GM18870 (cell line): ENCODE data around the gene DOK4.

ENCODE experiments used
- ATAC-seq: cut with Tn5 transposase; IDR thresholded peaks from one replicate; pipeline ENCODE4 v1.9.1; 2021; ENCODE audit warnings: moderate library complexity; ENCODE audit not compliant: unreplicated experiment

The DOK4 gene

DNA sequence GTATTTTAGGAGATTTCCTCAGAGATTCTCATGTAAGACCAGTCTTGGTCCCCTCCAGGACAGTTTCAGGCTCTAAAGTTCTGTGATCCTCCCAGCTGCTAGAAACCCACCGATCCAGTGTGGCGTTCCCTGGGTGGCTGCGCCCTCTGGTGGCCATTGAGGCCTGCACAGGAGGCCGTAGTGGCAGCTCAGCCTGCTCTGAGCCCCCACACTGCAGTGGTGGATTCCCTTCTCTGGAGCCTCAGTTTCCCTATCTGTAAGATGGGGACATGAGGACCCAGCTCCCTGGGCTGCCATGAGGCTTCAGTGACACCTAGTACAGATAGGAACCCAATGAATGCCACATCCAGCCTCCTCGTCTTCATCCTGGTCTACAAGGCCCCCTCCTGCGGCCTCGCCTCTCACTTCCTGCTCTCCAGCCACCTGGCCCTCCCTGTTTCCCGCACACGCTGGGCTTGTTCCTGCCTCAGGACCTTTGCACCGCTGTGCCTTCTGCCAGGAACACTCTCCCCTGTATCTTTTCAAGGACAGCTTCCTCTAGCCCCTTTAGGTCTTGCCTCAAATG, 33.6 kb upstream of the DOK4 start:
- no peak for ATAC-seq

GRCh38 chr16:57518922-57519321, 32.6 kb upstream of the DOK4 start:
- no peak for ATAC-seq

DNA sequence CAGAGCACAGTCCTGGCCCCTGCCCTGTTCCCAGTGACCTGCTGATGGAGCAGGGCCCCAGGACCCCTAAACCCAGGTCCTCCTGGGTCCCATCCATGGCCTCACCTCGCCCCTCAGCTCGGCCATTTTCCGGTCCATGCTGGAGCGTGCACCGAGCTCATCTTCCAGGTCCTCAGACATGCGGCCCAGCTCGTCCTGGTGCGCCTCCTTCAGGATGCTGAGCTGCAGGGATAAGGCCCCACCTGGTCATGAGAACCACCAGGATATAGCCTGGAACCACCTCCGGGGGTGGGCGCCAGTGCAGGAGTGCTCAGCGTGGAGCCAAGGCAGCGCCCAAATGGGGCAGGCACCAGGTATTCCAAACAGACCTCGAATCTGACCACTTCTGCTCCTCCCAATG, 32.2 kb upstream of the DOK4 start:
- ATAC-seq = no peak

DNA sequence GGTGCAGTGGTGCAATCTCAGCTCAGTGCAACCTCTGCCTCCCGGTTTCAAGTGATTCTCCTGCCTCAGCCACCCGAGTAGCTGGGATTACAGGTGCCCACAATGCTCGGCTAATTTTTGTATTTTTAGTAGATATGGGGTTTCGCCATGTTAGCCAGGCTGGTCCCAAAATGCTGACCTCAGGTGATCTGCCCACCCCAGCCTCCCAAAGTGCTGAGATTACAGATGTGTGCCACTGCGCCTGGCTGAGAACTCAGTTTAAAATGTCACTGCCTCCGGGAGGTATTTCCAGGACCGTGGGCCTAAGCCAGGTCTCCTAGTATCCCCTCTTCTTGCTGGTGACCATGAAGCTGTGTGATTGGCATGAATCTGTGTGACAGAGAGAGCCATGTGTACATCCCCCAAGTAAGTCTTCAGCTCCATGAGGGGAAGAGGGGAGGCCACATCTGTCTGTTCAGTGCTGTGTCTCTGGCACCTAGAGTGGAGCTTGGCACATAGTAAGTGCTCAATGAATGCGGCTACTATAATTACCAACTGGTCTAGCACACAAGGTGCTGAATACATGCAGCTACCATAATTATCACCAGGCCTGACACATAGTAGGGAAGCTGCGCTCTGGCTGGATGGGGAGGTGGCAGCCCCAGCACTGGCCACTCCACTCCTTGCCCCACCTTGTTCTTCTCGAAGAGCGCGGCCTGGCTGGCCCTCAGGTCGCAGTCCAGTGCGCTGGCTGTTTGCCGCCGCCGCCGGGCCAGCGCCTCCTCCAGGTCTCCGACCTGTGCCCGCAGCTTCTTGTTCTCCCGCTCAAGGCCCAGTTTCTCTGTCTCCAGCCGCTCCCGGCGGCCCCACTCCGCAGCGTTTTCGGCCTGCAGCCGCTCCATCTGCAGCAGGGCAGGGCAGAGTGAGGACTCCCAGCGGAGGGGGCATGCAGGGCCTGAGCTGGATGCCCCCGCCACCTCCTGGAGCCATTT, 31.4 kb upstream of the DOK4 start:
- no peak for ATAC-seq

- ATAC-seq = no peak
Measured at GRCh38 chr16:57516773-57517172, 30.5 kb upstream of the DOK4 start.

DNA sequence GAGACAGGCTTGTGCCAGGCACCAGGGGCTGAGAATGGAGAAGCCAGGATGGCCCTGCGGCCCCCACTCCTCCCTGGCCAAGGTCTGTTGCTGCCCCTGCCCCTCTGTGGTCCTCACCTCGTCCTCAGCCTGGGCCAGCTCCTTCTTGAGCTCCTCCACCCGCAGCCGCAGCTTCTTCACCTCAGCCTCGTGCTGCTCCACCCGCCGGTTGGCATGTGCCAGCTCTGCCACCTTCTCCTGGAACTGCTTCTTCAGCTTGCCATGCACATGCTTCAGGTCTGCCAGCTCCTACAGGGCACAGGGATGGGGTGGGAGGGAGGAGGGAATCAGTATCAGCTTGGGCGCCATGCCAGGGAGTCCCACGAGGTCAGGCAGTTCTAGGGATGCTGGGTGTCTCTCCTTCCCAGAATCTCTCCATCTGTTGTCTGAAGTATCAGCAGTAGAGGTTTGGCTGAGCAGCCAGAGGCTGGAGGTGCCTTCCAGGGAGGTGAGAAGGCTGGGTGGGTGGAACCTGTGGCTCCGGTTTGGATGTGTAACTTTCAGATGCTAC, 30.0 kb upstream of the DOK4 start:
- ATAC-seq = no peak

DNA sequence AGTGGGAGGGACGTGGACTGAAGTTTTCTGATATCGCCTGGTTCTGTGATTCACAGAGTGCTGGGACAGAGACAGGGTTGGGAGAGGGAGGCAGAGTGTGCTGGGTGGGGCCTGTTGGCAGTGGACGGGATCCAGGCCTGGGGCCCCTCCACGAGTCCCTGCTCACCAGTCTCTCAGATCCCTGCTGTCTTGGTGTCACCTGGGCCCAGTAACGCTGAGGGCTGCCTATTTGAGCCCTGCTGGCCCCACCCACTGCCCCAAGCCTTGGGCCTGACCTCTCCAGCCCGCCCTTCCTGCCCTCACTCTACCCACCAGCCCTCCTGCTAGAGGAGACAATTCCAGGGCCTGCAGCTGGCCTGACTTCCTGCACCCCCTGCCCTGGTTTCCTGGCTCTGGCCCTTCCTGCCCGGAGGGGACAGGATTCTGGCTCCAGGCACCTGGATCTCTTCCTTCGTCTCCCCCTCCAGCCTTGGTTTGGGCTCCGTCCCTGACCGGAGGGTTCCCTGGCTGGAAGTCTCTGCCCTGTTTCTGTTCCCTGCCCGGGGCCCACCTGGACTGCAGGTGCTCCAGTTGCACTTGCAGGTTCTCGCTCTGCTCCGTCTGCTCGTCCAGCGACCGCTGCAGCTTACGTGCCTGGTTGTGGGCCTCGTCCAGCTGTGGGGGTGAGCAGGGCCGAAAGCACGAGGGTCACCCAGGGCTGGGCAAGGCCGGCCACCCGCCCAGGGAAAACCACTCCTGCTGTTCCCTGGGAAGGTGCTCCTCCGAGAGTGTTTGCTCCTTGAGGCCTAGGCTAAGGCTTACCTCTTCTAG, 28.7 kb upstream of the DOK4 start:
- ATAC-seq = no peak

- no peak for ATAC-seq
Measured at GRCh38 chr16:57514371-57514770, 28.1 kb upstream of the DOK4 start.

DNA sequence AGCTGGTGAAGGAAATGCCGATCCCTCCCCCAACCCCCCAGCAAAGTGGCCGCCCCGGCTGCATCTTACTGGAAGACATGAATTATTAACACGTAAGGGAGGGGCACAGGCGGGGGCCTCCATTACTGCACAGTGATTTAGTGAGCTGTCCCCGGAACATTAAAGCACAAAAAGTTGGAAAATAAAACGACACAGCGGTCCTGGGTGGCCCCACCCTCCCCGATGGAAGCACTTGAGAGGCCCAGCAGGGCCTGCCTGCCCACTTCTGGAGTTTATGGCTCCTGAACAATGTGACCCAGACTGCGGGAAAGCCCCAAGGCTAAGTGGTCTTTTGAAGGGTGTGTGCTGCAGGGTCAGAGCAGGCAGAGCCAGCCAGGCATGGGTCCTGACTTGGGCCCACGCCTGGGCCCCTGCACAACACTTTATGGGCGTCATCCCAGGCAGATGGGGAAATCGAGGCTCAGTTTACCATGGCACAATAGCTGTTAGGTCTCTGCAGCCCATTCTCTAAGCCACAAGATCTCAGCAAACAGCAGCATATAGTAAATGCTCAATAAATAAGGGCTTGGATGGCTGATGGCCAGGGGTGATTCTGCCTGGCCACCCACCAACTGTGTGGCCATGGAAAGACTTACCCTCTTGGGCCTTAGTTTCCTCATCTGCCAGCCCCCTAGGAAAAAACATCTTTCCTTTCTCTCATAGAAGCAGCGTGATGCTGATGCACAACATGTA, 27.2 kb upstream of the DOK4 start:
- ATAC-seq = no peak

DNA sequence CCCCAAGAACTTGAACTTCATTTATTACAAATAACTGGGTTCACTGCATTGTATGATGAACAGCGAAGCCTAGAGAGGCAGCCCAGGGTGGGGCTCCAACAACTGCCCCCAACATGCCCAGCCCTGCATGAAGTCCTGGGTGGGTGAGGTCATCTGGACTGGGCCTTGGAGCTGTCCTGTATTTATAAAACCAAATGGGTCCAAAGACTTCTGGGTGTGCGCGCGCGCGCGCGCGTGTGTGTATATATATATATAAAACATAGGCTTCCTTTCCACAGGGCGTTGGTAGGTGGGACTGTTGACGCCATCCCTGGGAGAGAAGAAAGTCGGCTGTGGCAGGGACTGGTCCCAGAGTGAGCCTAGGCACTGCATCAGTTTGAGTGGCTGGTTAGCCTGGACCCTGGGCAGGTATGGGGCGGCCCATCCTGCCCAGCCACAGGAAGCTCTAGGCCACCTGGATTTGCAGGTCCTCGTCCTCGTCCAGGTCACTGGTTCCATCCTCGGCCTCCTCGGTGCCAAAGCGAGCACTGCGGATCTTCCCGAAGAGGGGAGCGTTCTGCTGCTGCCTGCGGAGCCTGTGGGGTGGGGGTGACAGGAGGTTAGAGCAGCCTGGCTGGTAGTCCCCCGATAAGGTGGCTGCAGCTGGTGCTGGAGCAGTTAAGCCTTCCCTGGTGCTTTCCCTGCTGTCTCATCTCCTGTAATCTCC, 26.2 kb upstream of the DOK4 start:
- no peak for ATAC-seq

DNA sequence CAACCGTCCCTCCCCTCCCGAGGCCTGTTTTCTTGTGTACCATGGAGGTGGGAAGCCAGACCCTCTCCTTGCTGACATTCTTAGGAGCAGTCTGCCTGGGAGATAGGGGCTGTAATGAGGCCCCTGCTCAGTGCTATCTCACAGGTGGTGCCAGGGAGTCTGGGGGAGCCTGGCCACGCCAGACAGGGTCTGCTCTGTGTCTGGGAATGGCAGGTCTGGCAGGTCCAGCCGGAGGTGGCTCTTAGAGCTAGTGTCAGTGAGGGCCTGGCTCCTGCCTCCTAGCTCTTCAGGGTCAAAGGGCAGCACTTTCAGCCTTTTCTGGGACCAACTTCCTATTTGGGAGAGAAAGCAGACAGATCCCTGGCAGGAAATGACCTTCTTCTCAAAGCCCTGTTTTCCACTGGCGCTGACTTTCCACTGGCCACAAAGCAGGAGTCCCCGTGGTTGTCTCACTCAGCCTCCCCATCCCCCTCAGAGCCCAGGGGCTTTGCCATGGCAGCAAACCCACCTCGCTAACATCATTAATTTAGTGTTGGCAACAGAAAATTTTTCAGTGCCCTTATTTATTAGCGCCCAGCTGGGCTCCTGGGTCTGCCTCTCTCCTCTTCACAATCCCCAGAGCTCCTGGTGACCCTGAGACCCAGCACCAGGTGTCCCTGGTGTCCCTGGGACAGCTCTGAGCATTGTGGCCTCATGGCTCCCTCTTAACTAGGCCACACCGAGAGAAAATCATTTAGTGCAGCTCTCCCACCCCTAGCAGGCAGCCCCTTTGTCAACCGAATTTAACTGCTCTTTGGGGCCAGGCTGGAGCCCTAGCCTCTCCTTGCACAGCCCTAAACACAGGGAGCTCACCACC, 24.0 kb upstream of the DOK4 start:
- ATAC-seq = no peak

GRCh38 chr16:57509231-57509923, 23.1 kb upstream of the DOK4 start:
- no peak for ATAC-seq

GRCh38 chr16:57508035-57508425, 21.7 kb upstream of the DOK4 start:
- no peak for ATAC-seq

- no peak for ATAC-seq
Measured at GRCh38 chr16:57507136-57508034, 21.1 kb upstream of the DOK4 start.

DNA sequence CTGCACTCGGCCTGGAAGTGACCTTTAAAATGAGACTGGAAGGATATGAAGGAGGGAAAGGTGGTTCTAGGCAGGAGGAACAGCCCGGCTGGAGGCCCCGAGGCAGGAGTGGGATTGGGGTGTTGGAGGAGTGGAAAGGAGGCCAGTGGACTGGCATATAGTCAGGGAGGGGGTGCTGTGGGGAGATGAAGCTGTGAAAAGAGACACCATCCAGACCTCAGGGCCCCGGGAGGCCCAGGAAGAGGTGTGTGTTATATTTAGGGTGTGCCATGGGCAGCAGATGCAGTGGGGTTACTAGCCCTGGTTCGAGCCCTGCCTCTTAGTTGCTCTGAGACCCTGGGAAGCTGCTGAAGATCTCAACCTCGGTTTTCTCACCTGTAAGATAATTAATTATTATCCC, 18.9 kb upstream of the DOK4 start:
- no peak for ATAC-seq

GRCh38 chr16:57504491-57504890, 18.2 kb upstream of the DOK4 start:
- ATAC-seq = no peak

DNA sequence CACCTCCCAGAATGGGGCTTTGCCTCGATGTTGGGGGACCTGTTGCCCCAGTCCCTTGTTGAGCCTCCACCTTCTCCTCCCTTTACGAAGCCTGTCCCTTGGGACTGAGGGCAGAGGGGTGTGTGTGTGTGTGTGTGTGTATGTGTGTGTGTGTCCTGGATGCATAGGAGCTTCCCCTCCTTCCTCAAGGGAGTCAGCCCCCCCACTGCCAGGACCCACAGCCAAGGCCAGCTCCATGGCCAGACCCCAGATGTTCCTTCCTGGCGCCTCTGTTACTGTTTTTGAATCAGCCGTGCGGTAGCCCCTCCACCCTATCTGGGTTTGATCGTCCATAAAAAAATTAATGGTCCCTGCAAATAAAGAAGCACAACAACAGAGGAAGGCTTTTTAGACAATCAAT, 17.7 kb upstream of the DOK4 start:
- ATAC-seq = no peak

DNA sequence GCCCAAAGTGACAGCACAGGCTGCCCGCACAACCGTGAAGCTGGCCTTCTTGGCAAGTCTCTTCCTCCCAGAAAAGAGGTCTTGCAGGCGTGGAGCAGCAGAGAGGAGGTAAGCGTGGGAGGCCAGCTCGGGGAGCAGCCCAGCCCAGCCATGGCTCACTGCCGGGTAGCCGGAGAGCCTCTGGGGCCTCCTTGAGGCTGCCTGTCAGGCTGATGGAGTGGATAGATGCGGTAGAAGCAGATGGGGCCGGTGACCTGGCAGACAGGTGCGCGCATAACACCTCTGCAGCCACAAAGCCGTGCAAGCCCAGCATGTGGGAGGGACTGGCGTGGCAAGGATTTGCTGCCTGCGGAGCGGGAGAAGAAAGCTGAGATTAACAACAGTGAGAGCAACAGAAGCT, 17.1 kb upstream of the DOK4 start:
- ATAC-seq = no peak
